Measurements from ENCODE around the gene MEI4. TPM values are rescaled to one million over a fixed set of nuclear protein-coding genes. Genes with fewer than 3 reads are reported as not detected.

The MEI4 gene
- total and polyA plus RNA-seq, 2 of the 13 experiments (the other 11 are each of a cell fraction or from before 2014, with no cell fraction given) = not detected

DNA sequence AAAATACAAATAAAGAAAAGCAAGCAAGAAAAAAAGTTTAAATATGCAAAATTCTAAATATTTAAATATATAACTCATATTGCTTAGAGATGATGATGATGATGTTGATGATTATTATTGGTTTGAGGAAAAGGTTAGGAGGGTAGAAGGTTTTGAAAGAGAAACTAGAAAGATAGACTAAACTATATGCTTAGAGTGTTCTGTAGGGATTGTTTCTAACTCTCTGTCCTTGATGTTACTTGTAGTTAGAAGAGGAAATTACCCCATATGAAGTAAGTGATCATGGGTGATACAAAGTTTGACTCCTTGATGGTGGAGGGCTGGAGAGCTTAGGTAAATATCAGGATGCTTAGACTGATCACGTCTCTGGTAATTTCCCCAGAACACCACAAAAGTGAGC, 159.5 kb downstream of the MEI4 start:
- no peak overlapping the region for H2AFZ ChIP-seq (ENCODE audit: low read length)
- H3K27ac ChIP-seq (ENCODE audit: extremely low read length, insufficient read depth, low read length) = no peak overlapping the region
- H3K9me3 ChIP-seq (ENCODE audit: low read length) = no peaks in the 10 kb centered on the region
- H3K79me2 ChIP-seq (ENCODE audit: insufficient read depth, low read length) = no peaks in the 10 kb centered on the region
- TF ChIP-seq, protein P1, sequence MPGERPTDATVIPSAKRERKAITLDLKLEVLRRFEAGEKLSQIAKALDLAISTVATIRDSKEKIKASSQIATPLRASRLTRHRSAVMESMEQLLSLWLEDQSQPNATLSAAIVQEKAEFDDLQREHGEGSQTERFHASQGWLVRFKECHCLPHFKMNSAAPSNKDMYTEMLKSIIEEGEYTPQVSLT (CRISPR knock-in tag; IDR thresholded peaks at IDR 0.05; ENCODE audit: borderline replicate concordance, low read depth) = no peak
- TF ChIP-seq CERS6 (CRISPR knock-in tag; IDR thresholded peaks at IDR 0.05) (no peak), HMG20A (CRISPR knock-in tag; IDR thresholded peaks at IDR 0.05; ENCODE audit: borderline replicate concordance) (no peak), ZNF44 (CRISPR knock-in tag; IDR thresholded peaks at IDR 0.05) (no peak), ZNF768 (CRISPR knock-in tag; IDR thresholded peaks at IDR 0.05) (no peak), STAG1 (CRISPR knock-in tag; IDR thresholded peaks at IDR 0.05) (no peak), ZBTB1 (CRISPR knock-in tag; IDR thresholded peaks at IDR 0.05; ENCODE audit: borderline replicate concordance) (no peak), NCOA5 (CRISPR knock-in tag; IDR thresholded peaks at IDR 0.05) (no peak)
- TF ChIP-seq, protein P2, sequence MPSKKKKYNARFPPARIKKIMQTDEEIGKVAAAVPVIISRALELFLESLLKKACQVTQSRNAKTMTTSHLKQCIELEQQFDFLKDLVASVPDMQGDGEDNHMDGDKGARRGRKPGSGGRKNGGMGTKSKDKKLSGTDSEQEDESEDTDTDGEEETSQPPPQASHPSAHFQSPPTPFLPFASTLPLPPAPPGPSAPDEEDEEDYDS (CRISPR knock-in tag; IDR thresholded peaks at IDR 0.05) = no peak
- ChIA-PET POLR2A (no interaction called here), CTCF (ENCODE audit: low intra/inter-chr PET ratio, low total read pairs) (no interaction called here)
- FAIRE-seq (no peak), ATAC-seq (no peak), DNase-seq (ENCODE audit: low spot score) (no peak)
- no peak overlapping the region for H3K9ac ChIP-seq (ENCODE audit: insufficient read depth, low read depth, low read length)
- H3K4me2 ChIP-seq (ENCODE audit: low read depth, low read length) = no peak overlapping the region
- BruUV-seq (replicated peaks) = no TSS peak
- 22% methylated on average over 1 of the region's 1 CpG for WGBS (ENCODE audit: low lambda C conversion rate)
- peaks cover 25% of the 10 kb centered on the region for H3K4me1 ChIP-seq (ENCODE audit: insufficient read depth, low read length)
- no peaks in the 10 kb centered on the region for H3K27me3 ChIP-seq (ENCODE audit: control insufficient read depth in 1 of 2, insufficient read depth in 2 of 2, low read length in 2 of 2)
- H3K36me3 ChIP-seq (replicated peaks in 1 of 2; ENCODE audit: control insufficient read depth in 1 of 2, insufficient read depth in 2 of 2, low read length in 2 of 2) = no peaks in the 10 kb centered on the region
- in situ Hi-C loops (cut with HindIII; ENCODE audit: extremely low pct_ligation_motif_present, low pct_unique_long_range_greater_than_20kb) = no loop called here
- no peak overlapping the region for H3K4me3 ChIP-seq (replicated peaks in 1 of 3; ENCODE audit: insufficient read depth in 1 of 3, low read depth in 2 of 3, low read length in 3 of 3)
- intact Hi-C loops (cut with micrococcal nuclease; ENCODE audit: unreplicated experiment) = no loop called here
- no peaks in the 10 kb centered on the region for H4K20me1 ChIP-seq (ENCODE audit: insufficient read depth, low read length)

Measured in HepG2 (cell line).